Measurements from ENCODE around the gene ZNF444.
"Not testable (repeated sequence)": the region's sequence is repeated elsewhere in the genome, so short reads cannot be mapped to it uniquely, and the experiment has no call there.

Gene ZNF444

DNA sequence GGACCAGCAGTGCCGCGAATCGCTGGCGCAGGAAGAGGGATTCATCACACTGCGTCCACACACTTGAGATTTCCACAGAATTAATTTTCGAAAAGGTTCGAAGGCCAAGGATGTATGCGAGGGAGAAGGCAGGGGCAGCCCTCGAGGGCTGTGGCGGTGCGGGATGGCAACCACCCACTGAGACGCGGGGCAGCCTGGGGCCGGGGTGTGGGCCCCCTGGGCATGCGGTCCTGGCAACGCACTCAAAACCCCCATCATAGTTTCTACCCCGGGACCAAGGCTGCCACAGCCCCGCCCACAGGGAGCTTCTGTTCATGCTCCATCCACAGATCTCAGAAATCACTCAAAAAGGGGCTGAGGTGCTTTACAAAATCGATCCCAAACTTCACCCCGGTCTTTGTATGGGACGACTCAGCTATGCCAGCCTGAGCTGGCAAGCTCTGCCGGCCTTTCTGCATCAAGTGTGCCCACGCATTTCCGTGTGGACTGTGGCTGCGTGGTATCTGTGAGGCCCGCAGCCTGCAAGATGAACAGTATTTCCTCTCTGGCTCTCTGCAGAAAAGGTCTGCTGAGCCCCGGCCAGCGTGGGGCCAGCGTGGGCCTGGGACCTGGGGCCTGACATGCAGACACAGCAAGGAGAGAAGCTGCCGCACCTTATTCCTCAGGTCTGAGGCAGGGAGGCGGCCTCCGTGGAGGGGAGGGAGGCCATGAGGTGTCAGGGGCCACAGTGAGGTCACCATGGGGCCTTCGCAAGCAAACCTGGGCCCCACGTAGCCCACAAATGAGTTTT is 39.1 kb upstream of the ZNF444 start:
- no peak for DNase-seq
- TF ChIP-seq GATA1 (IDR thresholded peaks at IDR 0.05; ENCODE audit: low read depth, low read length) (no peak), POLR2A (IDR thresholded peaks at IDR 0.05; ENCODE audit: low read length) (no peak)

DNA sequence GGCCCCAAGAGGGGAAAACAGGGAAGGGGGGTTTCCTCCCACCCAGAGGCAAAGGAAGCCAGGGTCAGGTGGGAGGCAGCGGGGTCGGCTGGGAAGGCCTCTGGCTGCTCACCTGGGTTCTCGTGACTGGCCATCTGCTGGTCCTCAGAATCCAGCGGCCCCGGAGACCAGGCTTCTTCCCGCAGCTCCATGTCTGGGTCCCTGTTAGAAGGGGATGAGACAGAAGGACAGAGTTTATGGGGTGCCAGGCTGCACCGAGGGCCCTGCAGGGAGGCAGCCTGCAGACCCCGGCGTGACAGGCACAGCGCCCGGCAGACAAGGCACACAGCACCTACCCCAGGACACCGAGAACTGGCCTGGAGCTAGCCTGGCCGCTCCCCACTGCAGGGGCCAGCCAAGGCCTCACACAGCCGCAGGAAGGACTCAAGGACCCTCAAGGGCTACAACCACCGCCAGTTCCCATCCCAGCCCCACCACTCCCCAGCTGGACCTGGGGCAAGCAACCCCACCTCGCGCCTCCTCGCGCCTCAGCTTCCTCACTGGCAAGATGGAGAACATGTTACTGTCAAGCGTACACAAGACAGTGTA is 38.0 kb upstream of the ZNF444 start:
- TF ChIP-seq POLR2A (IDR thresholded peaks at IDR 0.05; ENCODE audit: low read length): no peak
- TF ChIP-seq GATA1 (IDR thresholded peaks at IDR 0.05; ENCODE audit: low read depth, low read length): no peak
- DNase-seq: no peak

DNA sequence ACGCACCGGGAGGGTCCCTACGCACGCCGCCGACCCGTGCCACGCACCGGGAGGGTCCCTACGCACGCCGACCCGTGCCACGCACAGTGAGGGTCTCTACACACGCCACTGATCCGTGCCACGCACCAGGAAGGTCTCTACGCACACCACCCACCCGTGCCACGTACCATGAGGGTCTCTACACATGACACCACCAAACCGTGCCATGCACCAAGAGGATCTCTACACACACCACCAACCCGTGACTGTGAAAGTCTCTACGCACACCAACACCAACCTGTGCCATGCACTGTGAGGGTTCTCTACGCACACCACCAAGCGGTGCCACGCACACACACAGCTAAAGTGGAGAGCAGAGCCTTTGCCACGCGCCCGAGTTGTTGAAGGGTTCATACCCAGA is 36.7 kb upstream of the ZNF444 start:
- TF ChIP-seq GATA1 (IDR thresholded peaks at IDR 0.05; ENCODE audit: low read depth, low read length) (no peak), POLR2A (IDR thresholded peaks at IDR 0.05; ENCODE audit: low read length) (no peak)
- no peak for DNase-seq

DNA sequence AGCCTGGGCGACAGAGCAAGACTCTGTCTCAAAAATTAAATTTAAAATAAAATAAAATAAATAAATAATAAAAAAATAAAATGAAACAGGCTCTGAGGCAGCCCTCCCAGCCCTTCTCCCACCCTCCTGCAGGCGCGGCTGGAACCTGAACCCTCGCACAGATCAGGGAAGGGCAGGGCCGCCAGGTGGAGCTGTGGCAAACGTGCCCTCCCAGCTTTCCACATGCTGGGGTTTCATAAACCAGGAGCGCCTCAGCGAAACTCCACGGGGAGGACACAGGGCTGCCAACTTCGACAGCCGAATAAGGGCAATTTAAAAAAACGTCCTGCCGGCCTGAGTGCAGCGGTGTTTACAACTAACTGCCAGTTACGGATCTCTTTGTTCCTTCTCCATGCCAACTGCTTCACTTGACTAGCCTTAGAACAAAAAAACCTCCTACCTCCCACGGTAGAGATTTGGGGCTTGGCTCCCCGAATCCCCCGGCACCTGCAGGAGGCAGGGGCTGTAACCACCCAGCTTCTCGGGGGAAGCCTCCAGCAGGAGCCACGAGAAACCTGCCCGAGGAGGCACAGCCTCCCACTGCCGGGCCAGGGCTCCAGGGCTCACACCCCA is 35.9 kb upstream of the ZNF444 start:
- no peak for TF ChIP-seq POLR2A (IDR thresholded peaks at IDR 0.05; ENCODE audit: low read length)
- no peak for TF ChIP-seq GATA1 (IDR thresholded peaks at IDR 0.05; ENCODE audit: low read depth, low read length)

GRCh38 chr19:56105831-56106396 is 35.2 kb upstream of the ZNF444 start:
- not testable (repeated sequence) for DNase-seq

More for the DNA sequence above, 35.9 kb upstream of the ZNF444 start:
- peak; percentile 59 to 76 for DNase-seq

DNA sequence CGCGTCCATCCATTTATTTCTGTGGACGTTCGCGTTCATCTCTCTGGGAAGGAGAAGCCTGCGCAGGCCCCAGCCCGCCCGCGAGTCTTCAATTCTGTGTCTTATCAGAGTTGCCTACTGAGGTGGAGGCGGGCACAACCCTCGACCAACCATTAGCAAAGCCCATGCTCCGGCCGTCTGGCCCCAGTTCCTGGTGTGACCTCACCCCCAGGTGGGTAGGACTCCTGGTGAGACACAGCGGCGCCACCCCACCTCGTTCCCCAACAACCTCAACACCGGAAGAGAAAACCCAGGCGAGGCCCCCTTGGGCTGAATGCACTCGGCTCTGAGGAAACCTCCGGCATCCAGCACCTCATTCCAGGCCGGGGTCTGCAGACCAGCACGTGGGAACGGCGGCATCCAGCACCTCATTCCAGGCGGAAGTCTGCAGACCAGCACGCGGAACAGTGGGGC is 34.7 kb upstream of the ZNF444 start:
- TF ChIP-seq POLR2A (IDR thresholded peaks at IDR 0.05; ENCODE audit: low read length) (no peak), GATA1 (IDR thresholded peaks at IDR 0.05; ENCODE audit: low read depth, low read length) (no peak)
- no peak for DNase-seq

DNA sequence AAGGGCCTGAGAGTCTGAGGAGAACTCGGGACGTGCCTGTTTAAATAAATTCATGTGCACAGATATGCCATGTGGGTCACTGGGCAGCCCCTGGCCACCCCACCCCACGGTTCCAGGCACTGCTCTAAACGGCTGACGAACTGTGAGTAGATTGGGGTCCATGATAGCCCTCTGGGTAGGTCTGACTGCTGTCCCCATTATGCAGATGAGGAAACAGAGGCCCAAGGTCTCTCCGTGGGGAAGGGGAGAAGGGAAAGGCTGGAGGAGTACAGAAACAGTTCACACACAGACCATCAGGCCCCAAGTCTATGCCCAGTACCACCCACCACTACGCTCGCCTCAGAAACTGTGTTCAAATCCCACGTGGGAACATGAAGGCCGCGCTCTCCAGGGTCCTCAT is 34.1 kb upstream of the ZNF444 start:
- TF ChIP-seq POLR2A (IDR thresholded peaks at IDR 0.05; ENCODE audit: low read length): no peak
- TF ChIP-seq GATA1 (IDR thresholded peaks at IDR 0.05; ENCODE audit: low read depth, low read length): no peak
- DNase-seq: no peak

- DNase-seq: no peak
- TF ChIP-seq POLR2A (IDR thresholded peaks at IDR 0.05; ENCODE audit: low read length): no peak
- no peak for TF ChIP-seq GATA1 (IDR thresholded peaks at IDR 0.05; ENCODE audit: low read depth, low read length)
Measured at GRCh38 chr19:56107626-56108351, 33.3 kb upstream of the ZNF444 start.

DNA sequence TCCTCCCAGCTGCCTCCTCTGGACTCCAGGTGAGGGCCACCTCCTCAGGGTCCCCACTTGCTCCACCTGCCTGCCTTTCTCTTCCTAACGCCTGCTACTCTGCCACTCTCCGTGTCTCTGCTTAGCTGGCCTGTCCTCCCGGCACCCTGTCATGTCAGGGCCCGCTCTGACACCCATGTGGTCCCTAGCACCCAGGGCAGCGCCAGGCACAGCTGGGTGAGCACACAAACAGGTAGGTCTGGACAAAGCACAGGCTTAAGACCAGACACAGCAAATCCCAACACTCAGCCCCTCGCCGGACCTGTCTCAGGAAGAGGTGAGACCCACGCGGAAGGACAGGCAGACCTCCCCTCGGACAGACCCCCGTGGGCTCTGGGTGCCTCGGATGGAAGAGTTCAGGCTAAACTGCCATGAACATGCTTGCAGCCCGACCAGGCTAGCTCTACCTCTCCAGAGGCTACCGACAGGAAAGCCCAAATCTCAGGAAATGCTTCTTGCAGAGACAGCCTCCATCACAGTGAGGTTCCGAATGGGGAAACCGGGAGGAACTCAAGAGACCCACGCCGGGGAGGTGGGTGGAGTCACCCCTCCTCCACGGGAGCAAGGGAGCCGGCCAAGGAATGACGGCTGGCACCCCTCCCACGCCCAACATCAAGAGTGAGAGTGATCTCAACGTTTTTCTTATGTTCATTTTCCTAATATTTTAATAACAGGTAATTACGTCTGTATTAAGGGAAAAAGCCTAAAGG is 32.5 kb upstream of the ZNF444 start:
- TF ChIP-seq GATA1 (IDR thresholded peaks at IDR 0.05; ENCODE audit: low read depth, low read length): no peak
- TF ChIP-seq POLR2A (IDR thresholded peaks at IDR 0.05; ENCODE audit: low read length): no peak
- DNase-seq: no peak

DNA sequence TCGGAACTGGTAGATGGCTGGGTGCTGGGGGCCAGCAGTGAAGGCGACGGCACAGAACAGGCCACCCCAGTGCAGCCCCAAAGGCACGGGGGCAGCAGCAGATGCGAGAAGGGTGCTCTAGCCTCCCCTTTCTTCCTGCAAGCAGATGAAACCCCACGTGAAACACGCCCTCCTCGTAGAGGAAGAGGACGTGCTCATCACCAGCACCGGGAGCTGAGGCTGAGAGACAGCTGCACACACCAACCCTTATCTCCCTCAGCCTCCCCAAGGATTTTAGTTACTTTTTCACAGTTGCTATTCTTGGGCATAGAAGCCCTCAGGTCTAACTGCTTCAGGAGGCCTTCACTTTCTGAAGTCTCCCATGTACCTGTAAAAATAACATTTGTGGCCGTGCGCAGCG is 31.9 kb upstream of the ZNF444 start:
- TF ChIP-seq POLR2A (IDR thresholded peaks at IDR 0.05; ENCODE audit: low read length): no peak
- TF ChIP-seq GATA1 (IDR thresholded peaks at IDR 0.05; ENCODE audit: low read depth, low read length): no peak

DNA sequence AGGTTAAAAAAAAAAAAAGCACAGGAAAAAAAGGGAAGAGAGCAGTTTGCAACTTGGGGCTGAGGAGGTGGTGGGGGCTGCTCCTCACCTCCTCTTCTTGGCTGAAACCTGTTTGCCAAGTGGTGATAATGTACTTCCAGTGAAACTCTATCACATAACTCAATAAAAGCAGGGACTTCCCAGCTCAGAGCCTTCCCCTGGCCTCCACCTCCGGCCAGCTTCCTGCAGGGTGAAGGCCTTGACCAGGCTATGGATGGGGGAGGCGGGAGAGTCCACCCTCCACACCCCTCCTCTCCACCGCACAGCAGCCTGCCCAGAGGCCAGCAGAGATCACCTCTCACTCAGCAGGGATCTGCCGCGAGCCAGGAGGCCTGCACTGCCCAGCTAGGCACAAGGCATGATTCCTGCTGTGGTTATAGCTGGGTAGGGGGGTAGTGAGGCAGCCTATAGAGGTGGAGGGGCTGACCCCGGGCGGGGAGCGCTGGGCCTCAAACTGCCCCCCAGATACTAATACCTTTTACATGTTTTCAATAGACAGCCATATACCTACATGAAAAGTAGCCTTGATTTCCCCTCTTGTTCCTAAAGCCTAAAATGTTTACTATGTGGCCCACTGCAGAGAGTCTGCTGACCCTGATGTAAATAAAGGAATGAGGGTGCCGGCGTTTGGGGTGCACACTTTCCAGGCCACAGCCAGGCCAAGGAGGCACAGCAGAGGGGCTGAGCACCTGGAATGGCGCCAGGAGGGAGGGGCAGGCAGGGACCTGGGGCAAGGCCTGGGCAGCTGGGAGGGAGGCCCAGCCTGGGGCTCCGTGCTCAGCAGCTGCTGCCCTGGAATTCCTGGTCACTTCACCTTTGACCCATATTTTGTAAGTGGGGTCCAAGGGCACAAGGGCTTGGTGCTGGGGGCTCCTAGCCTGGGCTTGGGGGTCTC is 30.3 kb upstream of the ZNF444 start:
- DNase-seq: peak; percentile 43 to 59
- TF ChIP-seq GATA1 (IDR thresholded peaks at IDR 0.05; ENCODE audit: low read depth, low read length): no peak
- no peak for TF ChIP-seq POLR2A (IDR thresholded peaks at IDR 0.05; ENCODE audit: low read length)

More for the DNA sequence above, 31.9 kb upstream of the ZNF444 start:
- DNase-seq: peak; percentile 30 to 34

DNA sequence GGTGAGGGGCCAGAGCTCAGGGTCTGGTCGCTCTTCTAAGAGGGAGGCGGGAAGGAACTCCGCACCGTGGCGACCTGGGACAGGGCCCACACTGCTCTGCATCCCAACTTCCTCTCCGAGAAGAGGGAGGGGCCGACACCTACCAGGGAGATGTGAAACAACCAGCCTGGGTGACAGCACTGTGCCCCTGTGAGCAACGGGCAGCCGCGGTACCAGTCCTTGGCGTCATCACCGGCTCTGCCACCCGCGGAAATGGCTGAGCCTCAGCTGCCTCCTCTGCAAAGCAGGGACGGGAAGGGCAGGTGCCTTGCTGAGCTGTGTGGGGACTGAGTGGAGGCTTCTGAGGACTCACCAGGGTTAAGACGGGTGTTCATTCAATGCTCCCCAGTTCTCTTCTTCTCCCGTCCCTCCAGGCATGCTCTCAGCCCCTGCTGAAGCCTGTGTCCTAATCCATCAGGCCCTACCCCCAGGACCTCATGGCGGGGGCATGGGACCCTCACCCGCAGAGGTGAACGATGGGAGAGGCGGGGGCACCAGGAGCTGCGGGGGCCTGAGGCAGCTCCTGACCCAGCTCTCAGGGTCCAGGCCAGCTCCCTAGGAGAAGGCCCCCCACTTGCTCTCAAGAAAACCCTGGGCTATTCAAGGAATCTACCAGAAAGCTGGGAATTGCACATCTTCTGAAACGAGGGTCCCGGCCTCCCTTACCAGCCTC is 29.3 kb upstream of the ZNF444 start:
- TF ChIP-seq GATA1 (IDR thresholded peaks at IDR 0.05; ENCODE audit: low read depth, low read length): no peak
- TF ChIP-seq POLR2A (IDR thresholded peaks at IDR 0.05; ENCODE audit: low read length): no peak
- DNase-seq: peak in 1 of 2 experiments; percentile 19
